Activated T-cell treated with anti-CD3 and anti-CD28 coated beads, Interleukin-2, amount 50 U/mL, for 24 hours (primary cell): ENCODE measurements around the gene DGKD.

Experiments
- DNase-seq: peaks from one replicate; pipeline ENCODE4 v3.0.0-alpha.2; 2020
- H3K27ac Mint-ChIP-seq: 2 replicates; pipeline ENCODE4 v1.8.0; 2020; ENCODE audit warnings: mild to moderate bottlenecking, mixed read lengths
- H3K27me3 Mint-ChIP-seq: 2 replicates; pipeline ENCODE4 v1.8.0; 2020; ENCODE audit warnings: mixed read lengths
- H3K36me3 Mint-ChIP-seq: 2 replicates; pipeline ENCODE4 v1.8.0; 2020; ENCODE audit warnings: low read depth, mixed read lengths
- H3K4me1 Mint-ChIP-seq: 2 replicates; pipeline ENCODE4 v1.8.0; 2020; ENCODE audit warnings: low read depth, mixed read lengths
- H3K4me3 Mint-ChIP-seq: 2 replicates; pipeline ENCODE4 v1.8.0; 2020; ENCODE audit warnings: mild to moderate bottlenecking, moderate library complexity, mixed read lengths
- H3K9me3 Mint-ChIP-seq: 2 replicates; pipeline ENCODE4 v1.8.0; 2020; ENCODE audit warnings: mixed read lengths

Gene DGKD

DNA sequence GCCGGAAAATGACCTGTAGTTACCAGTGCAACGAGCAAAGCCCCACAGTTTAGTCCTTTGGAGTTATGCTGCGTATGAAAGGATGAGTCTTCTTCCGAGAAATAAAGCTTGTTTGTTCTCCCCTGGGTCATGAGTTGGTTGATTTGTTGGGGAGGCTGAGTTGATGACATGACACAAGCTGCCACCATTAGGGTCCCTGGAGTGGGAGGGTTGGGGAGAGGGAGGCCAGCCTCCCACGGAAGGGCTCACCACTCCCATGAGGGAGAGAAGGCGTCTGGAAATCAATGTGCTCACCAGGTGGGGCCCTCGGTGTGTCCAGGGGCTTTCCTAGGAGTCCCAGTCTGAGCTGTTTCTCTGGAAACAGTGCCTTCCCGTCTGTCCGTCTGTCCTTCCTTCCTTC lies 7.4 kb upstream of the DGKD start:
- no peak for DNase-seq
- Mint-ChIP-seq H3K36me3 (no peaks in the 10 kb centered on the region), H3K9me3 (no peaks in the 10 kb centered on the region), H3K27me3 (no peaks in the 10 kb centered on the region), H3K4me3 (no peak overlapping the region), H3K4me1 (peaks cover 26% of the 10 kb centered on the region), H3K27ac (no peak overlapping the region)

DNA sequence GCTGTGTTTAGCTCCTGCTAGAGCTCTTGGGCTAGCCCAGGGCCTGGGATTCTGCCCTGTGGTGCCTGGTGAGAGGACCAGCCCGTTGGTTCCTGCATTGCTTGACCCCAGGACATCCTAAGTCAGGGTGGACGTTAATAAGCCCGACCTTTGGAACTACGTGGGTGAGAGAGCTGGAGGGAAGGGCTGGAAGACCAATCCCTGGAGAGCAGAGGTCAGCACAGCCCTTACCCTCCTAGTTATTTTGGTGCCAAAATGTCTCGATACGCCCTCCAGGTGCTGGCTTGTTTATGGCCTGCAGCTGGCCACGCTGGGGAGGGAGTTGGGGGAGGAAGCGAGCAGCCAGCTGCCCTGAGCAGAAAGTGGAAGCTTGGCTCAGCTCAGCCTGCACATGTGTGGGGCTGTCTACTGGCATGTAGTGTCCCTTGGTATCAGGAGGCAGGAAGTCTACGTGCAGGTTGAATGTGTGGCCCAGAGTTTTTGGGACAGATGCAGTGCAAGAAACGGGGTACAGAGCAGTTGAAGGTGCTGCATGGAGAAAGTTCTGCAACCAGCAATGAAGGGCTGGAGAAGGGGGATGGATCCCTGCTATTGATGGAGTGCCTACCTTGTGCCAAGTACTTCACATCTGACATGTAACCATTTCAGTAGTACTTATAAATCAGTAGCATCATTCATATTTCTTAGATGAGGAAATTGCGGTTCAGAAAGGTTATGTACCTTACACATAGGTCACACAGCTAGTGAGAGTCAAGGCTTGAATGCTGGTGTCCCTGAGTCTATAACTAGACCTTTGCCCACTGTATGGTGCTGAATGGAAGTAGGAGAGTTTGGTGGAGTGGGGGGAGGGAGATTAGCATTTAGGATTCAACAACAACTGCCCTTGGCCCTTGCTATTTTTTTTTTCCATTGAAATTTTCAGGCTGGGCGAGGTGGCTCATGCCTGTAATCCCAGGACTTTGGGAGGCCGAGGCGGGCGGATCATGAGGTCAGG lies 5.0 kb upstream of the DGKD start:
- Mint-ChIP-seq H3K4me3 (no peak overlapping the region), H3K27ac (no peak overlapping the region), H3K9me3 (no peaks in the 10 kb centered on the region), H3K27me3 (no peaks in the 10 kb centered on the region), H3K36me3 (peaks cover 3% of the 10 kb centered on the region), H3K4me1 (peaks cover 41% of the 10 kb centered on the region)
- peak; percentile 27 for DNase-seq

- no peaks in the 10 kb centered on the region for H3K27me3 Mint-ChIP-seq
- H3K27ac Mint-ChIP-seq, result peak overlapping the region; percentile 85
- no peaks in the 10 kb centered on the region for H3K9me3 Mint-ChIP-seq
- peaks cover 47% of the 10 kb centered on the region for H3K4me1 Mint-ChIP-seq
- H3K36me3 Mint-ChIP-seq, result peaks cover 10% of the 10 kb centered on the region
- no peak overlapping the region for H3K4me3 Mint-ChIP-seq
- DNase-seq, result peak; percentile 48
Observed at GRCh38 chr2:233350708-233351107, 3.6 kb upstream of the DGKD start.

DNA sequence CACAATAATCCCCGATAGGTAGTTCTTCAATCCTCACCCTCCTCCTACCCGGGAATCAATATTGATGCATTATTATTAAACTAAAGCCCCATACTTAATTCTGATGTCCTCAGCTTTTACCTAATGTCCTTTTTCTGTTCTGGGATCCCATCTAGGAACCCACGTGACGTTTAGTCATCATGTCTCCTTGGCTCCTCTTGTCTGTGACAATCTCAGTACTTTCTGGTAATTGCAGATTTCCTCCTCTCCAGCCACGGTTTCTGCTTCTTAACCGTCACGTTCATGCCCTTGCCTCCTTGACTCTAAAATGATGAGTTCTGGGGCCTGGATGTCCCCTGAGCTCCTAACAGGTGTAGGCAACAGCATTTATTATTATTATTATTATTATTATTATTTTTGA lies 2.9 kb upstream of the DGKD start:
- DNase-seq, result no peak
- peaks cover 54% of the 10 kb centered on the region for H3K4me1 Mint-ChIP-seq
- H3K27me3 Mint-ChIP-seq, result no peaks in the 10 kb centered on the region
- H3K36me3 Mint-ChIP-seq, result peaks cover 17% of the 10 kb centered on the region
- no peak overlapping the region for H3K4me3 Mint-ChIP-seq
- no peaks in the 10 kb centered on the region for H3K9me3 Mint-ChIP-seq
- no peak overlapping the region for H3K27ac Mint-ChIP-seq

DNA sequence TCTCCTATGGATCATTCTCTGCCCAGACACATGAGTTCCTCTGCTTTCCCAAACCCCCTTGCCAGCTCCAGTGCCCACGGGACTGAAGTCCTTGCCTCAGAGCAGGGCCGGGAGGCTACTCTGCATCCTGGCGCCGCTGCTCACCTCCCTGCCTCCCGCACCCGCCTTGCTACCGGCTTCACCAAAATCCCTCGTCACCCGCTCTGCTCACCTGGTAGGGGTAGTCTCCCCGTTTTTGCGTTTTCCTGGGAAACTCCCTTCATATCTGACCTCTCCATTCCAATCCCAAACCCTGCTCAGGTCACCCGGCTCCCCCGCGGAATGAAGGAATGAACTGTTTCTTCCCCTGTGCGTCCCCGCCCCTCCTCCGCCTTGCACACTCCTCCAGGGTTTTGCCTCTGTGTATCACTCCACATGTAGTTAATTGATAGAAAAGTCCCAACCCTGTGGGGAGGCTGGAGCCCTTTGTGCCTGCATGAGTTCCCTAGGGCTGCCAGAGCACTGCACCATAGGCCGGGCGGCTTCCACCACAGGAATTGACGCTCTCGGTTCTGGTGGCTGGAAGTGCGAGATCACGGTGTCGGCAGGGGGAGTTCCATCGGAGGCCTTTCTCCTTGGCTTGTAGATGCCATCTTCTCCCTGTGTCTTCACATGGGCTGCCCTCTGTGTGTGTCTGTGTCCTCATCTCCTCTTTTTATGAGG lies 2.0 kb upstream of the DGKD start:
- peaks cover 63% of the 10 kb centered on the region for H3K4me1 Mint-ChIP-seq
- no peaks in the 10 kb centered on the region for H3K27me3 Mint-ChIP-seq
- DNase-seq, result no peak
- H3K4me3 Mint-ChIP-seq, result no peak overlapping the region
- no peaks in the 10 kb centered on the region for H3K9me3 Mint-ChIP-seq
- H3K27ac Mint-ChIP-seq, result no peak overlapping the region
- H3K36me3 Mint-ChIP-seq, result peaks cover 24% of the 10 kb centered on the region

GRCh38 chr2:233353101-233353768 lies 1.1 kb upstream of the DGKD start:
- Mint-ChIP-seq H3K4me3 (peak overlapping the region; percentile 84), H3K27ac (peak overlapping the region; percentile 93), H3K27me3 (no peaks in the 10 kb centered on the region), H3K4me1 (peaks cover 72% of the 10 kb centered on the region), H3K9me3 (no peaks in the 10 kb centered on the region), H3K36me3 (peaks cover 33% of the 10 kb centered on the region)
- no peak for DNase-seq

DNA sequence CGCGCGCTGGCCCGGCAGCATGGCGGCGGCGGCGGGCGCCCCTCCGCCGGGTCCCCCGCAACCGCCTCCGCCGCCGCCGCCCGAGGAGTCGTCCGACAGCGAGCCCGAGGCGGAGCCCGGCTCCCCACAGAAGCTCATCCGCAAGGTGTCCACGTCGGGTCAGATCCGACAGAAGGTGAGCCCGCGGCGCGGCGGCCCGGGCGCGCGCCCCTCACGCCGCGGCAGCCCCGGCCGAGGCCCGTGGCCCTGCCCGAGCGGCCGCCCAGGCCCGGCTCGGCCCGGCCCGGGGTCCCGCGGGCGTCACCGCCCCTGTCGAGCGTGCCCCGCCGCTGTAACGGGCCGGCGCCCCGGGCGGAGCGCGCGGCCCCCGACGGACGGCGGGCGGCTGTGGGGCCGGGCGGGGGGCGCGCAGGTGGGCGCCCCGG lies 218 bp downstream of the DGKD start:
- H3K27ac Mint-ChIP-seq, result no peak overlapping the region
- H3K36me3 Mint-ChIP-seq, result peaks cover 46% of the 10 kb centered on the region
- H3K4me3 Mint-ChIP-seq, result peak overlapping the region; percentile 57
- no peaks in the 10 kb centered on the region for H3K27me3 Mint-ChIP-seq
- DNase-seq, result no peak
- no peaks in the 10 kb centered on the region for H3K9me3 Mint-ChIP-seq
- H3K4me1 Mint-ChIP-seq, result peaks cover 79% of the 10 kb centered on the region

DNA sequence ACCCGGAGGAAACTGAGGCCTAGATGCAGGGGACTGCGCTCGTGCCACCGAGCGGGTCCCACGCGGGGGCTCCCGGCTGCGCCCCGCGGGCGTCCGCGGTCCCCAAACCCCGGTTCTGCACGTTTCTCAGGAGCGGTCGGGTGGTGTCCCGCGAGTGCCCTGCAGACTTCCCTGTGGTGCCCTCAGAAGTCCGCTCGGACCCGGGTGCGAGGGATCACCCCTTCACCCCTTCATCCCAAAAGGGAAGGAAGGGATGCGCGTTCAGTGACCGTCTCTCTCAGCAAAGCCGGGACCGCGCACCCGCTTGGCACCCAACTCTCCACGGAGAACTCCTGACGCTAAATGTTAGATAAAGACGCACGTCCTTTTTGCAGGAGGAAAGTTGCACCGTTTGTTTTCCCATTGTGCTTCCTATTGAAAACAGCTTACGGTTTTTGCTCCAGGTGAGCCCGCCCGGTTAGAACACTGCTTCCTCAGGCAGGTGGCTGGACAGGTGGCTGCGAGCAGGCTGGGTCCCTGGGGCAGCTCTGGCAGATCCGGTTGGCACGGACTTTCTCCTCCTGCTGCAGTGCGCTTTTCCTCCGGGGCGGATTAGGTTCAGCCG lies 779 bp downstream of the DGKD start:
- Mint-ChIP-seq H3K9me3 (no peaks in the 10 kb centered on the region), H3K27ac (peak overlapping the region; percentile 83), H3K4me1 (peaks cover 79% of the 10 kb centered on the region), H3K4me3 (peak overlapping the region; percentile 87), H3K36me3 (peaks cover 50% of the 10 kb centered on the region), H3K27me3 (no peaks in the 10 kb centered on the region)
- peak; percentile 53 for DNase-seq

GRCh38 chr2:233355916-233356315 lies 1.6 kb downstream of the DGKD start:
- Mint-ChIP-seq H3K36me3 (peaks cover 56% of the 10 kb centered on the region), H3K9me3 (no peaks in the 10 kb centered on the region), H3K27me3 (no peaks in the 10 kb centered on the region), H3K27ac (peak overlapping the region; percentile 2), H3K4me1 (peaks cover 75% of the 10 kb centered on the region), H3K4me3 (peak overlapping the region; percentile 87)
- DNase-seq, result no peak

DNA sequence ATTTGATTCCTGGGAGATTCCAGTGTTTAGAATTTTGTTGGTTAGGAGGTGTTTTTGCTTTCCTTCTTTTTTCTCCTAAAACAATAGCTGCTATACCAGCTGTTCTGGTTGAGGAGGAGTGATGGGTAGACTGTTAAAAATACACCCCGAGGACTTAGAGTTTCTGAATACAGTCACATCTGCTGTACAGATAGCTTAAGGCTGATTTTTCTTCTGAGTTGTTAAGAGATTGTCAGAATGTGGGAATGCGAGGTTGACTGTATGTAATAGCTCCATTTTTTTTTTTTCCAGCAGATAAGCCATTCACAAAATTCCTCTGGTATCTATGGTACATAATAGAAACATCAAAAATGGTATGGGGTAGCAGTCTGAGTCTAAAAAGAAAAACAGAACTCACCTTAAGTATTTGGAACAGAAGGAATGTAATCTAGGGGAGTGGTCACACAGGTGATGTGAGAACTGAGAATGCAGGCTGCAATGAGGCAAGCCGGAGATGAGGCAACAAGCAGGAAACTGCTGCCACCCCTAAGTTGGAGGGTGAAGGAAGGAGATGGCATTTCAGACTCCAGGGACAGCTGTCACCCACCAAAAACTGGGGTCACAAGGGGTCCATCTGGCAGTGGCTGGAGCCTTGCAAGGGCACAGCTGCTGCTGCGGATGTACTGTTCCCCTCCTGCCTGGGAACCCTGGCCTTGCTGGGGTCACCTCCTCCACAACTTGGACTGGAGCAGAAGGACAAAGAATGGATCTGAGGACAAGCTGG lies 2.4 kb downstream of the DGKD start:
- Mint-ChIP-seq H3K9me3 (no peaks in the 10 kb centered on the region), H3K27me3 (no peaks in the 10 kb centered on the region), H3K4me3 (peak overlapping the region; percentile 87), H3K27ac (peak overlapping the region; percentile 53), H3K36me3 (peaks cover 62% of the 10 kb centered on the region), H3K4me1 (peaks cover 73% of the 10 kb centered on the region)
- DNase-seq, result no peak

DNA sequence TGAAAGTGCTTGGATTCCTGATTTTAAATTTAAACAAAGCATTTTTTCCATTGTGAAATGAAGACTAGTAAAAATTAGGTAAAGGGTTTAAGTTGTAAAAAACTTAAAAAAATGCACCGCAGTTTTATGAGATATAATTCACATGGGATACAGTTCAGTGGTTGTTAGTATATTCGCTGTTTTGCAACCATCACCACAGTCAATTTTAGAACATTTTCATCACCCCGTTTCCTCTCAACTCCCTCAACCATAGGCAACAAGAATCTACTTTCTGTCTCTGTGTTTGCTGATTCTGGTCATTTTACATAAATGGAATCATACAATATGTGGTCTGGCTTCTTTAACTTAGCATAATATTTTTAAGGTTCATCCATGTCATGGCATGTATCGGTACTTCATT lies 4.0 kb downstream of the DGKD start:
- no peak for DNase-seq
- Mint-ChIP-seq H3K27ac (peak overlapping the region; percentile 69), H3K4me1 (peaks cover 70% of the 10 kb centered on the region), H3K36me3 (peaks cover 72% of the 10 kb centered on the region), H3K27me3 (no peaks in the 10 kb centered on the region), H3K9me3 (no peaks in the 10 kb centered on the region), H3K4me3 (peak overlapping the region; percentile 87)

DNA sequence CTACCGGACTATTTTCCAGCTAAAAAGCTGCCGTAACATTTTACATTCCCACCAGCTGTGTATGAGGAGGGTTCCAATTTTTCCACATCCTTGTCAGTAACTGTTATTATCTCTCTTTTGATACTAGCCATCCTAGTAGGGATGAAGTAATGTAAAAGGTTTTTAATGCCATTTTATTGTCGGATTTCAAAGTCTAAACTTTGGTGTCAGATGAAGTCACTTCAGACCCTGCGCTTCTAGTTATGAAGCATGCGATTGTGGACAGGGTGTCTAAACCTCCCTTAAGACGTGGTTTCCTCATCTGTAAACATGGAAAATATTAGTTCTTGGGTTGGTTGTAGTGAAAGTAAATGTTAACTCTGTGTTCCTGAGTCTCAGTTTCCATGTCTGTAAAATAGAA lies 4.7 kb downstream of the DGKD start:
- H3K4me1 Mint-ChIP-seq, result peaks cover 70% of the 10 kb centered on the region
- peaks cover 77% of the 10 kb centered on the region for H3K36me3 Mint-ChIP-seq
- no peak for DNase-seq
- peak overlapping the region; percentile 87 for H3K4me3 Mint-ChIP-seq
- no peaks in the 10 kb centered on the region for H3K27me3 Mint-ChIP-seq
- H3K9me3 Mint-ChIP-seq, result peaks cover 3% of the 10 kb centered on the region
- peak overlapping the region; percentile 69 for H3K27ac Mint-ChIP-seq

DNA sequence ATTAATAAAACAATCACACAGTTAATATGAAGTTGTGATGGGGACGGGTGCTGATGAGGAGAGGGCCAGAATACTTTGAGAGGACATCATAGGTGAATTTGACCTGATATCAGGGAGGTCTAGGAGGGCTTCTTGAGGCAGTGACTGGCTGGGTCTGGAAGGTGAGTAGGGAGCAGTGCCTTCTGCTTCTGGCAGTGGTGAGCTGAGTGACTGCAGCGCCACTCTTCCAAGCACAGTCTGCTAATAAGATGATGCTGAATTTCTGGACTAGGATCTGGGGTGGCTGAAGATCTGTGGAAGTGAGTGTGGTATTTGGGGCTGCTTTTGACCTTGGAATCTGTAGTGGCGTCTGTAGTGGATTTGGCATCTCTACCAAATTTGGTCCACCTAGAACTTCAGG lies 5.5 kb downstream of the DGKD start:
- Mint-ChIP-seq H3K27me3 (no peaks in the 10 kb centered on the region), H3K4me1 (peaks cover 73% of the 10 kb centered on the region), H3K36me3 (peaks cover 84% of the 10 kb centered on the region), H3K4me3 (no peak overlapping the region), H3K9me3 (peaks cover 3% of the 10 kb centered on the region), H3K27ac (peak overlapping the region; percentile 69)
- DNase-seq, result no peak

- Mint-ChIP-seq H3K4me1 (peaks cover 75% of the 10 kb centered on the region), H3K9me3 (peaks cover 3% of the 10 kb centered on the region)
Observed at GRCh38 chr2:233360771-233361176, 6.5 kb downstream of the DGKD start.

More at GRCh38 chr2:233360771-233361176, 6.5 kb downstream of the DGKD start:
- DNase-seq, result no peak
- H3K36me3 Mint-ChIP-seq, result peaks cover 79% of the 10 kb centered on the region
- no peaks in the 10 kb centered on the region for H3K27me3 Mint-ChIP-seq
- H3K27ac Mint-ChIP-seq, result no peak overlapping the region
- no peak overlapping the region for H3K4me3 Mint-ChIP-seq
